ENCODE measurements around the gene MCU.
"Not testable (repeated sequence)": the region's sequence is repeated elsewhere in the genome, so short reads cannot be mapped to it uniquely, and the experiment has no call there.

Gene MCU, protein sequence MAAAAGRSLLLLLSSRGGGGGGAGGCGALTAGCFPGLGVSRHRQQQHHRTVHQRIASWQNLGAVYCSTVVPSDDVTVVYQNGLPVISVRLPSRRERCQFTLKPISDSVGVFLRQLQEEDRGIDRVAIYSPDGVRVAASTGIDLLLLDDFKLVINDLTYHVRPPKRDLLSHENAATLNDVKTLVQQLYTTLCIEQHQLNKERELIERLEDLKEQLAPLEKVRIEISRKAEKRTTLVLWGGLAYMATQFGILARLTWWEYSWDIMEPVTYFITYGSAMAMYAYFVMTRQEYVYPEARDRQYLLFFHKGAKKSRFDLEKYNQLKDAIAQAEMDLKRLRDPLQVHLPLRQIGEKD

GRCh38 chr10:72691863-72692743, at the start of gene MCU:
MCU (plus strand) TSS chr10:72692143; CDS start chr10:72692152, 9 bp downstream.
- Mint-ChIP-seq H3K27ac (peak within 1 kb of the TSS; percentile 45 to 78 (median 58)), H3K36me3 (ENCODE audit: low read depth) (no peaks in the 10 kb centered on the region), H3K27me3 (ENCODE audit: low read depth) (no peaks in the 10 kb centered on the region), H3K9me3 (no peaks in the 10 kb centered on the region), H3K4me3 (peak within 1 kb of the TSS; percentile 85 to 95 (median 91)), H3K4me1 (peaks cover 65% of the 10 kb centered on the region)
- TF ChIP-seq, protein P1, sequence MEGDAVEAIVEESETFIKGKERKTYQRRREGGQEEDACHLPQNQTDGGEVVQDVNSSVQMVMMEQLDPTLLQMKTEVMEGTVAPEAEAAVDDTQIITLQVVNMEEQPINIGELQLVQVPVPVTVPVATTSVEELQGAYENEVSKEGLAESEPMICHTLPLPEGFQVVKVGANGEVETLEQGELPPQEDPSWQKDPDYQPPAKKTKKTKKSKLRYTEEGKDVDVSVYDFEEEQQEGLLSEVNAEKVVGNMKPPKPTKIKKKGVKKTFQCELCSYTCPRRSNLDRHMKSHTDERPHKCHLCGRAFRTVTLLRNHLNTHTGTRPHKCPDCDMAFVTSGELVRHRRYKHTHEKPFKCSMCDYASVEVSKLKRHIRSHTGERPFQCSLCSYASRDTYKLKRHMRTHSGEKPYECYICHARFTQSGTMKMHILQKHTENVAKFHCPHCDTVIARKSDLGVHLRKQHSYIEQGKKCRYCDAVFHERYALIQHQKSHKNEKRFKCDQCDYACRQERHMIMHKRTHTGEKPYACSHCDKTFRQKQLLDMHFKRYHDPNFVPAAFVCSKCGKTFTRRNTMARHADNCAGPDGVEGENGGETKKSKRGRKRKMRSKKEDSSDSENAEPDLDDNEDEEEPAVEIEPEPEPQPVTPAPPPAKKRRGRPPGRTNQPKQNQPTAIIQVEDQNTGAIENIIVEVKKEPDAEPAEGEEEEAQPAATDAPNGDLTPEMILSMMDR (IDR thresholded peaks at IDR 0.05; ENCODE audit: unreplicated experiment in 3 of 3), result no peak

DNA sequence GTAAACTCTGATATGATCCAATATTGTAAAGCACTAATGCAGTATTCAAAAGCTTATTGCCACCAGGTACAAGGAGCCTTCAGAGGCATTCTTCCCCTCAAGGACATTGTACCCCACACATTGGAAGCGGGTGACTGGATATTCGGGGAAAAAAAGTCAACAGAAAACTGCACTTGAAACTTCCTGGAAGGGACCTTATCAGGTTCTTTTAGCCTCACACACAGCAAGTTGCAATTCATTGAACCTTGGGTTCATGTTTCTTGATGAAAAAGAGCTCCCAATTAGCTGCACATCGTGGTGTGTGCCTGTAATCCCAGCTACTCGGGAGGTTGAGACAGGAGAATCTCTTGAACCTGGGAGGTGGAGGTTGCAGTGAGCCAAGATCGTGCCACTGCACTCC, 49.6 kb upstream of the MCU start:
- Mint-ChIP-seq H3K27ac (no peak overlapping the region), H3K9me3 (no peaks in the 10 kb centered on the region), H3K4me3 (no peak overlapping the region), H3K27me3 (ENCODE audit: low read depth) (no peaks in the 10 kb centered on the region), H3K36me3 (ENCODE audit: low read depth) (no peaks in the 10 kb centered on the region), H3K4me1 (no peaks in the 10 kb centered on the region)
- TF ChIP-seq, protein P1 (IDR thresholded peaks at IDR 0.05; ENCODE audit: unreplicated experiment in 3 of 3), result no peak

DNA sequence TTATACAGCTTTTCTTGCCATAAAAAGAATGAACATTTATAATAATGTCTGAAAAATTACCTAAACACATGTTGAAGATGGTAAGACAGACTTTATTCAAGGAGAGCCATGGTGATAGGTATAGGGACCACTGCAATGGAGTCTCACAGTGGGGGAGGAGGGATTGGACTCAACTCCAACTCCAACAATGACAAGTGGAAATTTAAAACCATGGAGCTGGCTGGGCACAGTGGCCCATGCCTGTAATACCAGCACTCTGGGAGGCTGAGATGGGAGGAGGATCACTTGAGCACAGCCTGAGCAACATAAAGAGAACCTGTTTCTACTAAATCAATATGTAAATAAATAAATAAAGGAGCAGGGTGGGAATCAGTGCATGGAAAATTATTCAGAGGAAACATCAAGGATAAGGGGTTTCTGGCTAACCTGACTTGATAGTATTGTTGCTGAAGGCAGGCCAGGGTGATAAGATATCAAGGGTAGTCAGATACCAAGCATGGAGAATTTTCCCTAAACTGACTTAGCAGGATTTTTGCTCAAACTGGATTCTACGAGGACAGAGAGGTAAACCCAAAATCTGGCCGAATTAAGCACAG, 46.6 kb upstream of the MCU start:
- H3K4me1 Mint-ChIP-seq, result no peaks in the 10 kb centered on the region

GRCh38 chr10:72646971-72647370, 45.0 kb upstream of the MCU start:
- not testable (repeated sequence) for H3K4me3 Mint-ChIP-seq; H3K27ac Mint-ChIP-seq; H3K9me3 Mint-ChIP-seq; H3K36me3 Mint-ChIP-seq (ENCODE audit: low read depth); H3K27me3 Mint-ChIP-seq (ENCODE audit: low read depth); H3K4me1 Mint-ChIP-seq

More for the DNA sequence above, 46.6 kb upstream of the MCU start:
- TF ChIP-seq, protein P1 (IDR thresholded peaks at IDR 0.05; ENCODE audit: unreplicated experiment in 3 of 3), result no peak
- Mint-ChIP-seq H3K27ac (no peak overlapping the region), H3K27me3 (ENCODE audit: low read depth) (no peaks in the 10 kb centered on the region), H3K4me3 (no peak overlapping the region), H3K9me3 (no peaks in the 10 kb centered on the region), H3K36me3 (ENCODE audit: low read depth) (no peaks in the 10 kb centered on the region)

DNA sequence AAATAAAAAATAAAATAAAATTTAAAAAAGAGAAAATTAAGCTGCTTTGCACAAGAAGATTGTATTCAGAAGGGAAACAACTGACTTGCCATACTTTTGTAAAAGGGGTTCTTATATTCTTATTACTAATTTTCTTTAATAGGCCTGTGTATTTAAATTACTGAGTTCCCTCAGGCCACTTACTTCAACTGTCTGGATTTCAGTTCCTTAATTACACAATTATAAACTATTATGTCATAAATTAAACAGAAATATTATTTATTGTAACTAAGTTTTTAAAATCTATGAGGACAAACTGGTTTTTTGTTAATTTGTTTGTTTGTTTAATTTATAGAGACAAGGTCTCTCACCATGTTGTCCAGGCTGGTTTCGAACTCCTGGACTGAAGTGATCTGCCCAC, 43.6 kb upstream of the MCU start:
- Mint-ChIP-seq H3K4me1 (no peaks in the 10 kb centered on the region), H3K27ac (no peak overlapping the region), H3K4me3 (no peak overlapping the region), H3K27me3 (ENCODE audit: low read depth) (no peaks in the 10 kb centered on the region), H3K36me3 (ENCODE audit: low read depth) (no peaks in the 10 kb centered on the region), H3K9me3 (no peaks in the 10 kb centered on the region)
- TF ChIP-seq, protein P1 (IDR thresholded peaks at IDR 0.05; ENCODE audit: unreplicated experiment in 3 of 3), result no peak

DNA sequence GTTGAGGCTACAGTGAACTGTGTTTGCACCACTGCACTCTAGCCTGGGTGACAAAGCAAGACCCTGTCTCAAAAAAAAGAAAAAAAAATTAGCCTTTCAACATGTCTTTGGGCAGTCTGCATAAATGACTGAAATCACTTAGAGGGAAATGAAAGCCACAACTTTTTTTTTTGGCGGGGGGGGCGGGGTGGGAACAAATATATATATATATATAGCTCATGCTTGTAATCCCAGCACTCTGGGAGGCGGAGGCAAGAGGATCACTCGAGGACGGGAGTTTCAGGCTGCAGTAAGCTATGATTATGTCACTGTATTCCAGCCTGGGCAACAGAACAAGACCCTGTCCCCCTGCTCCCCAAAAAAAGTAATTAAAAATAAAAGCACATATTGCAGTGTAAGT, 42.7 kb upstream of the MCU start:
- Mint-ChIP-seq H3K27me3 (ENCODE audit: low read depth) (no peaks in the 10 kb centered on the region), H3K36me3 (ENCODE audit: low read depth) (no peaks in the 10 kb centered on the region), H3K27ac (no peak overlapping the region), H3K4me3 (no peak overlapping the region), H3K9me3 (no peaks in the 10 kb centered on the region), H3K4me1 (no peaks in the 10 kb centered on the region)
- TF ChIP-seq, protein P1 (IDR thresholded peaks at IDR 0.05; ENCODE audit: unreplicated experiment in 3 of 3), result no peak

Data from nephron (organoid).